ENCODE measurements around the gene INSL3. TPM values are rescaled to one million over a fixed set of nuclear protein-coding genes. Genes with fewer than 3 reads are reported as not detected.

Gene INSL3
- total RNA-seq, 1 donor from 2014 or later = not detected

DNA sequence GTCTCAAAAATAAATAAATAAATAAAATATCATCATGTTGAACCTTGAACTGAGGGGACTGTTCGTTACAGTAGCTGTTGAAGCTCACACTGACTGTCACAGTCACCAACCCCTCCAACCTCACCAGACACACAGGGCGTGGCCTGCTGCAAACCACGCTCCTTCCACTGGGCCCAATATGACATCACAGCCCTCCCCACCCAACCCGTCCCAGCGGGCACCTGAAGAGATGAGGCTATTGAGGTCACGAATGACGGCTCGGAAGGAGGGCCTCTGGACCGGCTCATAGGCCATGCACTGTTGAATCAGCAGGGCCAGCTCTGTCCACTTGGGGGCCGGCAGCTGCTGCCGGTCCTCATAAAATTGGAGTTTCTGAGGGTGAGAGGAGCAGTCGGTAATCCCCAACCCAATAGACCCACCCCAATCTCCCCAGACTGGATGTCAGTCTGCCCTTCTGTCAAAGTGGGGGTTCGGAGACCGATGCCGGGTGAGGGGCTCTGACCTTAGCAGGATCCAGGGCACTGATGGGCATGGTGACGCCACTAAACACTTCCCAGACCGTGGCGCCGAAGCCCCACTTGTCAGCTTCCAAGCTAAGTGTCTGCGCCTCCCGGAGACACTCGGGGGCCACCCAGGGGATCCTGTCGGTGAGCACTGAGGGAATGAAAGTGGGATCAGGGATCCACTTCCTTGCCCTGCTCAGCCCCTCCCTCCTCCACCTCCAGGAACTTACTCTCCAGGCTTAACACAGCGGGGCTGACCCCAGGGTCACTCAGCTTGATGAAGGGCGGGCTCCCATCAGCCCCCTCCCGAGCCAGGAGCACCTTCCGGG is 13.2 kb upstream of the INSL3 start:
- Mint-ChIP-seq H3K27ac (ENCODE audit: unreplicated experiment) (no peak overlapping the region), H3K4me1 (ENCODE audit: low read depth, unreplicated experiment) (no peaks in the 10 kb centered on the region), H3K27me3 (ENCODE audit: unreplicated experiment) (peaks cover 14% of the 10 kb centered on the region), H3K4me3 (ENCODE audit: unreplicated experiment) (no peak overlapping the region), H3K9me3 (ENCODE audit: unreplicated experiment) (peaks cover 8% of the 10 kb centered on the region), H3K36me3 (ENCODE audit: unreplicated experiment) (peaks cover 7% of the 10 kb centered on the region)
- DNase-seq = no peak
- TF ChIP-seq, protein P1, sequence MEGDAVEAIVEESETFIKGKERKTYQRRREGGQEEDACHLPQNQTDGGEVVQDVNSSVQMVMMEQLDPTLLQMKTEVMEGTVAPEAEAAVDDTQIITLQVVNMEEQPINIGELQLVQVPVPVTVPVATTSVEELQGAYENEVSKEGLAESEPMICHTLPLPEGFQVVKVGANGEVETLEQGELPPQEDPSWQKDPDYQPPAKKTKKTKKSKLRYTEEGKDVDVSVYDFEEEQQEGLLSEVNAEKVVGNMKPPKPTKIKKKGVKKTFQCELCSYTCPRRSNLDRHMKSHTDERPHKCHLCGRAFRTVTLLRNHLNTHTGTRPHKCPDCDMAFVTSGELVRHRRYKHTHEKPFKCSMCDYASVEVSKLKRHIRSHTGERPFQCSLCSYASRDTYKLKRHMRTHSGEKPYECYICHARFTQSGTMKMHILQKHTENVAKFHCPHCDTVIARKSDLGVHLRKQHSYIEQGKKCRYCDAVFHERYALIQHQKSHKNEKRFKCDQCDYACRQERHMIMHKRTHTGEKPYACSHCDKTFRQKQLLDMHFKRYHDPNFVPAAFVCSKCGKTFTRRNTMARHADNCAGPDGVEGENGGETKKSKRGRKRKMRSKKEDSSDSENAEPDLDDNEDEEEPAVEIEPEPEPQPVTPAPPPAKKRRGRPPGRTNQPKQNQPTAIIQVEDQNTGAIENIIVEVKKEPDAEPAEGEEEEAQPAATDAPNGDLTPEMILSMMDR (IDR thresholded peaks at IDR 0.05; ENCODE audit: partially characterized antibody, unreplicated experiment) = no peak

DNA sequence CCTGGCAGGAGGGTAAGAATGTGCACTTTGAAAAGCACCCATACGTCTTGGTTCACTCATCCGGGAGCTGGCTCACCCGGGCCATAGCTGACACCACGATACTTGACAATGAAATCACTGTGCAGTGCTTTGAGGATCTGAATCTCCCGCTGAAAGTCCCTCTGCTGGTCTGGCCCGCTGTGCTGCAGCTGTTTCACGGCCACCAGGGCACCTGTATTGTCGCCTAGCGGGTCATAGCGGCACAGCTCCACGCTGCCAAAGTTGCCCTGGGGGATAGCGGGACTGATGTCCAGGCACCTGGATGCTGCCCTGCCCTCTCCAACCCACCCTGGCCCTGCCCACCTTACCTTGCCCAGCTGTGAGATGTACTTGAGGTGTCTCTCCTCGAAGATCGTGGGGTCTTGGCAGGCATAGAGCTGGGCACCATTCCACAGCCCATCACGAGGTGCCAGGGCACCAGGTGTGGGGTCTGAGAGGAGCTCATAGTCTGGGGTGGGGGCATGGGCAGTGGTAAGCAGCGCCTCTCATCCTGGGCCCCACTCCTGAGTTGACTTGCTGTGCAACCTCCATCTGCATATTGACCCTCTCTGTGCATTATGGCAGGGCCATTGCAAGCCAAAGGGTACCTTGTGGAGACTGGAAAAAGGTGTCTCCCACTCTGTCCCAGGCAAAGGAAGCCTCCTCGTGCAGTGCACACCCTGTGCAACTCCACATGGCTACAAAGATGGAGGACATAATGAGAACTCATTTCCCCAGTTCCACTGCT is 11.3 kb upstream of the INSL3 start:
- no peak for DNase-seq
- TF ChIP-seq, protein P1 (IDR thresholded peaks at IDR 0.05; ENCODE audit: partially characterized antibody, unreplicated experiment) = peak; percentile 9
- Mint-ChIP-seq H3K27me3 (ENCODE audit: unreplicated experiment) (peaks cover 16% of the 10 kb centered on the region), H3K27ac (ENCODE audit: unreplicated experiment) (no peak overlapping the region), H3K36me3 (ENCODE audit: unreplicated experiment) (peaks cover 7% of the 10 kb centered on the region), H3K4me3 (ENCODE audit: unreplicated experiment) (peak overlapping the region; percentile 20), H3K9me3 (ENCODE audit: unreplicated experiment) (peaks cover 5% of the 10 kb centered on the region), H3K4me1 (ENCODE audit: low read depth, unreplicated experiment) (no peaks in the 10 kb centered on the region)

DNA sequence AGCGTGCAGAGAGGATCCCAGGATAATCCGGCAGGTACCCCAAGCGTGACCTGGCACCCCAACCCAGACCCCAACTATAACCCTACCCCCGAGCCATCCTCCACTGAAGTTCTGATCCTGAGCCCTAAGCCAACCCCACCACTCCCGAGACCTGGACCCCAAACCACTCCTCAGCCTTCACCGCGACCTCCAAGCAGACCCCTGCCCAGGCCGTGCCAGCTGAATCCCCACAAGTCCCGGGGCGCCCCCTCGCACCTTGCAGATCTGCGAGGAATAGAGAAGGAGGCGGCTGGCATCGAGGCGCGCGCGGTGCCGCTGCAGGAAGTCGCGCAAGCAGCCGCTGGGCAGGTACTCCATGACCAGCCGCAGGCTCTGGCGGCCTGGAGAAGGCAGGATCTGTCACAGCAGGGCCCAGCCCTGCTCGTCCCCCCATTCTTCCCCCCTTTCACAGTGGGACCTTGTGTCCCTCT is 10.1 kb upstream of the INSL3 start:
- DNase-seq = no peak
- Mint-ChIP-seq H3K4me1 (ENCODE audit: low read depth, unreplicated experiment) (no peaks in the 10 kb centered on the region), H3K4me3 (ENCODE audit: unreplicated experiment) (peak overlapping the region; percentile 59), H3K36me3 (ENCODE audit: unreplicated experiment) (peaks cover 7% of the 10 kb centered on the region), H3K9me3 (ENCODE audit: unreplicated experiment) (peaks cover 5% of the 10 kb centered on the region), H3K27me3 (ENCODE audit: unreplicated experiment) (peaks cover 16% of the 10 kb centered on the region), H3K27ac (ENCODE audit: unreplicated experiment) (no peak overlapping the region)
- TF ChIP-seq, protein P1 (IDR thresholded peaks at IDR 0.05; ENCODE audit: partially characterized antibody, unreplicated experiment) = no peak

DNA sequence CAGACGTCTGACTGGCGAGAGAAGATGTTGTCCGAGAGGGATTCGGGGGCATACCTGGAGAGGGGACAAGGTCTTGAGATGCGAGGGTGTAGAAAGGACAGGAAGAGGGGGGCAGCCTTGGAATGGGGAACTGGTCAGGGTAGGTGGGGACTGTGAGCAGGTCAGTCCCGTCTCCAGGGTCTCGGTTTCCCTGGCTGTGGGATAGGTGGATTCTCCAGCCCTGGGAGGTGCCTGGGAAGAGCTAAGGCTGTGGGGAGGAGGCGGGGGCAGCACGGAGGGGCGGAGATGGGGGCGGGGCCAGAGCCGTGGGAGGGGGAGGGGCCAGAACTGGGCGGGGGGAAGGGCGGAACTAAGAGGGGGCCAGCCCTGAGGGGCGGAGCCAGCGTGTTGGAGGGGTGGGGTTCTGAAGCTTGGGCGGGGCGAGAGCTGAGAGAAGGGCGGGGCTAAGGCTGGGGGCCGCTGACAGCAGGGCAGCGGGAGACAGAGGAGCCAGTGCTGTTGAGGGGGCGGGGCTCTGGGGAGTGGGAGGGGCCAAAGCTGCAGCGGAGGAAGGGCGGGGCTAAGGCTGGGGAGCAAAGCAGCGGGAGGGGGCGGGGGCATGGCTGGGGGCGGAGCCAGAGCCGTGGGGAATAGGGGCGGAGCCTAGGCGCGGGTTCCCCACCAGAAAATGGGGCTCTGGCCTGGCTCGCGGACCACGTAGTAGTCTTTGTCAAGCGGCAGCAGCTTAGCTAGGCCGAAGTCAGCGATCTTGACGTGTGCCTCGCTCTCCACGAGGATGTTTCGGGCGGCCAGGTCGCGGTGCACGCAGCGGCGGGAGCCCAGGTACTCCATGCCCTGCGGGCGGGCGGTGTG is 9.5 kb upstream of the INSL3 start:
- DNase-seq = peak; percentile 93
- Mint-ChIP-seq H3K4me3 (ENCODE audit: unreplicated experiment) (peak overlapping the region; percentile 85), H3K9me3 (ENCODE audit: unreplicated experiment) (peaks cover 3% of the 10 kb centered on the region), H3K27me3 (ENCODE audit: unreplicated experiment) (peaks cover 16% of the 10 kb centered on the region), H3K27ac (ENCODE audit: unreplicated experiment) (peak overlapping the region; percentile 85), H3K4me1 (ENCODE audit: low read depth, unreplicated experiment) (no peaks in the 10 kb centered on the region), H3K36me3 (ENCODE audit: unreplicated experiment) (peaks cover 7% of the 10 kb centered on the region)
- TF ChIP-seq, protein P1 (IDR thresholded peaks at IDR 0.05; ENCODE audit: partially characterized antibody, unreplicated experiment) = no peak
